SKM-1 (cell line): ENCODE measurements around the gene COL27A1.

Experiments used
- DNase-seq: peaks from one replicate; lab custom pipeline; 2025; ENCODE audit not compliant: unreplicated experiment; lab: John Stamatoyannopoulos, UW

COL27A1 gene

GRCh38 chr9:114261987-114262386 lies 106.7 kb downstream of the COL27A1 start:
- DNase-seq, result no peak

- DNase-seq, result no peak
These were observed 108.6 kb downstream of the COL27A1 start for GRCh38 chr9:114263853-114264510.

DNA sequence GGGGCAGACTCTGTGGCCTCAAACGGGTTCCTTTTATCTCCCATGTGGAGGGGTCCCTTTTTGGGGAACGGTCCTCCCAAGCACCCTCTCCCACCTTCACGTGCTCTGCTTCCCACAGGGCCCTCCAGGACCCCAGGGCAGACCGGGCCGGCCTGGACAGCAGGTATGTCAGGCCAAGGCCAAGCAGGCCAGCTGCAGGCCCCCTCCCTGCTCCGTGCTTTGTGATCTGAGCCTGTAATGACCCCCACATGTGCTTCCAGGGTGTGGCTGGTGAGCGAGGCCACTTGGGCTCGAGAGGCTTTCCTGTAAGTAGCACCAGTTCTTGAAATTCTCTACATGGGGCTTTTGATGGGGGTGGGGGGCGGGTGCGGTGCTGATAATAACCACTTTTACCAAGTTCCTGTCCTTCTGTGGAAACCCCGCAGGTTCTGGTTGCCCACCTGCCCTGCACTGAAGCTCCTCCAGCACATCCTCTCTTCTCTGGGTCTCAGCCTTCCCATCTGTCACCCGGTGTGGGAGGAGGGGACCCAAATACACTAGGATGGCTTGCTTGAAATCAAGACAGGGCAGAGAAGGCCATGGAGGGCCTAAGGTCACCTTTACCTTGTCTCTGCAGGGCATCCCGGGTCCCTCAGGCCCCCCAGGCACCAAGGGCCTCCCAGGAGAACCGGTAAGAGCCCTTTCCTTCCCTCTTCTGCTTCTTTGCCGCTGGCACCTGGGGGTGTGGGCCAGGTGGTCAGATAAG lies 109.6 kb downstream of the COL27A1 start:
- DNase-seq, result no peak

DNA sequence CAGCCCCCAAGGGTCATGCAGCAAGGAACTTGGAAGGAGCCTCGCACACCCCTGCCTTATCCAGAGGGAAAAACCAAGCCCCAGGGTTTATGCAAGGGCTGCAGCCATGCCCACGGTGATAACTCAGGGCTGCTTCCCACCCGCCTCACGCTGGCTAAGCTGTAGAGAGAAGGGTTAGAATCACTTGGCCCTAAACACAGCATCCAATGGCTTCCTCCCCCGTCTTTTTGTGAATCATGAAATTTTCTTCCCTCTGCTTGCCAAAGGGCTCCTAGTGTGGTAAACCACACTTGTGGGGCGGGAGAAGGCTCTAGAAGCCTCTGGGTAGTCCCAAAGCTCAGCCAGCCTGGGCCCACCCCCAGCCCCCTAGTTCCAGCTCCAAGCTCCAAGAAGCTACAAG lies 111.6 kb downstream of the COL27A1 start:
- no peak for DNase-seq

DNA sequence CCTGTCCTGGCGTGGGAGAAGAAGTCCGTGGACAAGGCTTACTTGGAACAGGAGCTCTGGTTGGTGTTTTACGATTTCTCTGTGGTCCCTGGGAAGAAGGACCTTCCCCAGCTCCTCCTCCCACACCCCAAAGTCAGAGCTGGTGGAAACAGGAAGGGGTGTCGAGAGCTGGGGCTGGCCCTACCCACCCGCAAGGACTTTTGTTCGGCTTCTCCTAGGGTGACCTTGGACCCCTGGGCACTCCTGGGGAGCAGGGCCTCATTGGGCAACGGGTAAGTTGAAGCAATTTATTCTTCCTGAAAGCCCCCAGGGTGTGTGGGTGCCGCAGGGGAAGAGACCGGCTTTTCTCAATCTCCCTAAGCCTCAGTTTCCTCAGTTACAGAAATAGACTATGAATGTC lies 113.7 kb downstream of the COL27A1 start:
- DNase-seq, result no peak

DNA sequence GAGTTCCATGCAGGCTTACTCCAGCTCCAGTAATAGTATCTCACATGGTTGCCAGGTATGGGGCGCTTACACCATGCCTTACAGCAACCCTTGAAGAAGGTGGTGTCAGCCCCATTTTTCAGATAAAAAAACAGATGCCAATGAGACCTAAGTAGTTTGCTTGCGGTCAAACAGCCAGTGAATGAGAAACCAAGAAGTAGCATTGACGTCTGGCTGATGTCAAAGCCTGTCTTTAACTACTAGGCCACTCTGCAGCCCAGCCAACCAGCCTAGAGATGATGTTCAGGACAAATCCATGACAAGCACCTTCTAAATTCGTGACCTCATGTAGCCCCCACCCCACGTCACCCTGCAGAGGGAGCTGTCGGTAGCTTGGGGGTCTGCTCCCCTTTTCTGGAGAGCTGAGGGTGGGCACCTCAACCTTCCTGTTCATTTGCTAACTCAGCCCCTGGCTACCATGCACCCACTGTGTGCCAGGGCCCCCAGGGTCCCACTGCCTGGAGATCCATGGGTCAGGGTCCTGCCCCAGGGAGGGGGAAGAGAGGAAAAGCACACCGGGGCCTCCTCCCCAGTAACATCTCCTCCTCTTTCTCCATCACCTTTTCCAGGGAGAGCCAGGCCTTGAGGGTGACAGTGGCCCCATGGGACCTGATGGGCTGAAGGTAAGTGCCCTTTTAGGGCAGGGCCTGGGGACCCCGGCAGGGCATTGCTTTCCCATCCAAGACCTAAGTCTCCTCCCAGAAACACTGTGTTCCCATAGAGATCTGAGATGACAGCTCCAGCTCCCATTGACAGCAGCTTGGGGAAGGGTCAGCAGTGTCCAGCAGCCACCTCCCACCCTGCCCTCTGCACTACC lies 115.0 kb downstream of the COL27A1 start:
- DNase-seq, result no peak

- DNase-seq, result no peak
These were observed 116.5 kb downstream of the COL27A1 start for GRCh38 chr9:114271556-114272510.

GRCh38 chr9:114272739-114273431 lies 117.5 kb downstream of the COL27A1 start:
- DNase-seq, result no peak

GRCh38 chr9:114273461-114273881 lies 118.1 kb downstream of the COL27A1 start:
- DNase-seq, result no peak

GRCh38 chr9:114274217-114274616 lies 118.9 kb downstream of the COL27A1 start:
- no peak for DNase-seq

DNA sequence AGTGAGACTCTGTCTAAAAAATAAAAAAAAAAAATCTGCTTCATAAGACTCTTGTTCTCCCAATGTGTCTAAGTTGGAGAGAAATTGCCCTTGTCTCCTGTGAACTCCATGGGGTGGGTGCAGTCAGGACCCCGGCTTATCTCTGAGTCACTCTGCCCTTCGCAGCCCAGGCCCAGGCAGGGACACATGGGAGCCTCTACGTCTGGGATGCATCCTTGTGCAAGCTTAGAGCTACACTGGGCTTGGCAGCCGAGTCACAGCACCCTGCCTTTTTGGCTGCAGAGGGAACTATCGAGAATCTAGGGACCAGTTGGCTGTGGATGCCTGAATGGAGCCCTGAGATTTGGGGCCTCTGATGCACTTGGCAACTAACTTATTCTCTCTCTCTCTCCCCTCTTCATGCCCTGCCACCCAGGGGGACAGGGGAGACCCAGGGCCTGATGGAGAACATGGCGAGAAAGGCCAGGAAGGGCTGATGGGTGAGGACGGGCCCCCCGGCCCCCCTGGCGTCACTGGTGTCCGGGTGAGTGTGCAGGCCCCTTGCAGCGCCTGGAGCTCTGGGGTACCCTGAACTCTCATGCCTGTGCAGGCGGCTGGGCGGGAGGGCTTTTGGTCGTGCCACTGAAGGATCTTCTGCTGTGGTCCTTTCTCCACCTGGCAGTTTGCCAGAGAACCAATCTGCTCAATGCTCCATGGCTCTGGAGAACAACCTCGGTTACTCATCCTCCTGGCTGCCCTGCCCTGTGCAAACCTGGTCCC lies 120.1 kb downstream of the COL27A1 start:
- no peak for DNase-seq

DNA sequence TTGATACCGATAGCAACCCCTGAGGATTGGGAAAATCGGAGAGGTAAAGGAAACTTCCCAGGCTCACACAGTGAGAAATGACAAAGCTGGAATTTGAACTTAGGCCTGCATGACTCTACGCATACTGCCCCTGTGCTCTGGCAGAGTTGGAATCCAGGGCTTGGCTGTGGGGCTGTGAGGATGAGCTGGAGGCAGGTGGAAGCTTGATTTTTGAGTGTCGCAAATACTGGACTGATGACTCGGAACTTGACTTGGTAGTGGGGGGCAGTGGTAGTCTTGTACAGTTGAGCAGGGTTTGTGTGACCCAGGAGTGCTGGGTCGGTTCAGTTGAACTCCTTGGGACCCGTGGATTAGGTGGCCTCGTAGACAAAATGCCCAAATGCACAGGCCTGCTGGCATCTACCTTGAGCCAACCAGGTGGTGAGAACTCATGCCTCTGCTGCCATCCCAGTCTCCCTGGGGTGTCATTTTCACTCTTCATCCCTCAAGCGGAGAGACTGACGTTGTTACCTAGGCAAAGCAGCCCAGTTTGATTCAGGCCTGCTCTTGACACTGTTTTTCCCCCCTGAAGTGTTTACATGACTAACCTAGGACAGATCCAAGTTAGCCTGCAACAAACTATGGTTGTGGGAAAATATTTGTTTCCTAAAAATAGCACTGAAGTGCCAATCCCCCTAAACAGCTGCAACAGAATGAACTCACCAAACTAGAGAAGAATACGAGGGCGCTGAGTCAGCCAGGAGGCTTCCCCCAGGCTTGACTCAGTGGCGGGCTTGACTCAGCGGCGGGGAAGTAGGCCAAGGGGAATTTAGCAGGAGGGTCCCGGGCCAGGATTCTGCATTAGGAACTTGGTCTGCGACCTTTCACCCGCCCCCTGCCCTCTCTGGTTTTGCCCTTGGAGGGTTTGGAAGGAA lies 121.8 kb downstream of the COL27A1 start:
- no peak for DNase-seq

- DNase-seq, result no peak
These were observed 123.0 kb downstream of the COL27A1 start for GRCh38 chr9:114278356-114278755.

DNA sequence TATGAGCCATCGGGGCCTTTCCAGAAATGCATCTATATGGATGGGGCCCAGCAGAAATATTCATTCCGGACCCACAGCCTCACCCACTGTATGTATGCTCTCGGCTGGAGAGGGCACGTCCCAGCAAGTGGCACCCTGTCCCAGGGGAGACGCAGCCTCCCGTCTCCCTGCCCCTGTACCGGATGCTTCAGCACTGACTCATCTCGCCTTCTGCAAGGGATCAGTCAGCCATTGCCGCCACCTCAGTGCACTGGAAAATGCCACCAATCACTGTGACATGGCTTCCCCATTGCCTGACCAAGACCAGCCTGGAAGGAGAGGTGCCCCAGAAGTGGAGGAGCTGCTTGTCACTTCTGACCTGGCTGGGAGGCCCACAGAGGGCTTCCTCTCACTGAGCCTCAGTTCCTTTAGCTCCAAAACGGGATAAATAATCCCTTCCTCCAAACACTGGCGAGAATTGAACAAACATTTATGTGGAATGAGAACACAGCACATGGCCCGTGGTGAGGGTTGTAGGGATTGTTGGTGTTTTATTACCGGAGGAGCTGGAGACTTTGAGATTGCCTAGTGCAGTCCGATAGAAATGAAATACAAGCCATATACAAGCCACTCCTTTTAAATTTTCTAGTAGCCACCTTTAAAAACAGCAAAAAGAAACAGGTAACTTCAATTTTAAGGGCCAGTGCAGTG lies 123.7 kb downstream of the COL27A1 start:
- no peak for DNase-seq

- DNase-seq, result no peak
These were observed 124.4 kb downstream of the COL27A1 start for GRCh38 chr9:114279693-114280092.

GRCh38 chr9:114280636-114281472 lies 125.5 kb downstream of the COL27A1 start:
- no peak for DNase-seq
